Measurements from ENCODE around the gene LAD1.

LAD1 gene

GRCh38 chr1:201399018-201399351, at the start of gene LAD1:
LAD1 (minus strand) TSS chr1:201399324; CDS start chr1:201399306, 18 bp downstream.
- TF ChIP-seq CTCF (IDR thresholded peaks at IDR 0.05; ENCODE audit: low read depth, low read length) = no peak
- DNase-seq (ENCODE audit: extremely low read depth, low read depth) = no peak

- peak; percentile 42 for DNase-seq (ENCODE audit: extremely low read depth, low read depth)
- TF ChIP-seq CTCF (IDR thresholded peaks at IDR 0.05; ENCODE audit: low read depth, low read length) = peak; percentile 85
Measured at GRCh38 chr1:201447903-201448871, 49.1 kb upstream of the LAD1 start.

- no peak for TF ChIP-seq CTCF (IDR thresholded peaks at IDR 0.05; ENCODE audit: low read depth, low read length)
- DNase-seq (ENCODE audit: extremely low read depth, low read depth) = no peak
Measured at GRCh38 chr1:201445310-201445709, 46.2 kb upstream of the LAD1 start.

- TF ChIP-seq CTCF (IDR thresholded peaks at IDR 0.05; ENCODE audit: low read depth, low read length) = no peak
- no peak for DNase-seq (ENCODE audit: extremely low read depth, low read depth)
Measured at GRCh38 chr1:201444792-201445191, 45.7 kb upstream of the LAD1 start.

GRCh38 chr1:201443747-201444146, 44.6 kb upstream of the LAD1 start:
- TF ChIP-seq CTCF (IDR thresholded peaks at IDR 0.05; ENCODE audit: low read depth, low read length) = no peak
- DNase-seq (ENCODE audit: extremely low read depth, low read depth) = no peak

GRCh38 chr1:201436969-201437368, 37.8 kb upstream of the LAD1 start:
- DNase-seq (ENCODE audit: extremely low read depth, low read depth) = no peak
- no peak for TF ChIP-seq CTCF (IDR thresholded peaks at IDR 0.05; ENCODE audit: low read depth, low read length)

- peak; percentile 6 for TF ChIP-seq CTCF (IDR thresholded peaks at IDR 0.05; ENCODE audit: low read depth, low read length)
- no peak for DNase-seq (ENCODE audit: extremely low read depth, low read depth)
Measured at GRCh38 chr1:201436393-201436792, 37.3 kb upstream of the LAD1 start.
